SU-DHL-6 (cell line): ENCODE data around the gene ANXA10.
A peak's percentile ranks its signal among the peaks of the same experiment; 100 is the strongest.

ENCODE experiments used
- H2AFZ ChIP-seq: fragments of 200-600 bp; sonication (generic); 2 replicates; pipeline ENCODE4 v1.6.1; 2014; ENCODE audit warnings: low read depth, mild to moderate bottlenecking, moderate library complexity, mixed read lengths, antibody characterized with exemption, low read length; ENCODE audit not compliant: severe bottlenecking
- H3F3A ChIP-seq: fragments of 200-600 bp; shearing (Covaris generic); 2 replicates; pipeline ENCODE4 v1.6.0; 2016; ENCODE audit warnings: antibody characterized with exemption, mild to moderate bottlenecking; ENCODE audit not compliant: insufficient read depth
- H3K27ac ChIP-seq: fragments of 200-600 bp; sonication (generic); 2 replicates; pipeline ENCODE4 v1.5.1; 2016; ENCODE audit warnings: low read depth, mild to moderate bottlenecking, low read length, moderate library complexity, mixed read lengths
- H3K27me3 ChIP-seq: fragments of 200-600 bp; sonication (generic), shearing (Covaris generic); 2 replicates; pipeline ENCODE4 v1.6.0; 2014; ENCODE audit warnings: mild to moderate bottlenecking, low read length
- H3K36me3 ChIP-seq: fragments of 200-600 bp; sonication (generic); 2 replicates; pipeline ENCODE4 v1.6.1; 2014; ENCODE audit warnings: mild to moderate bottlenecking, low read length, mixed read lengths
- H3K4me2 ChIP-seq: fragments of 300-600, 200-600 bp; shearing (Covaris generic), sonication (generic); 2 replicates; pipeline ENCODE4 v1.6.0; 2014; ENCODE audit warnings: low read length, low read depth, mild to moderate bottlenecking; ENCODE audit not compliant: poor library complexity, severe bottlenecking
- H3K4me3 ChIP-seq: fragments of 200-600 bp; sonication (generic); 2 replicates; pipeline ENCODE4 v1.5.1; 2014; ENCODE audit warnings: antibody characterized with exemption, low read length, mild to moderate bottlenecking, mixed read lengths; ENCODE audit not compliant: insufficient read depth, poor library complexity, severe bottlenecking
- H3K79me2 ChIP-seq: fragments of 200-600 bp; sonication (generic); 2 replicates; pipeline ENCODE4 v1.6.1; 2014; ENCODE audit warnings: mild to moderate bottlenecking, low read length, moderate library complexity; ENCODE audit not compliant: insufficient read depth
- H3K9ac ChIP-seq: fragments of 200-600 bp; sonication (generic); 2 replicates; pipeline ENCODE4 v1.7.0; 2014; ENCODE audit warnings: mild to moderate bottlenecking, low read length
- H3K9me2 ChIP-seq: fragments of 200-600 bp; sonication (generic); replicated peaks from 2 replicates; pipeline ENCODE4 v1.6.1; 2014; ENCODE audit warnings: low read length; ENCODE audit not compliant: insufficient read depth
- H3K9me3 ChIP-seq: fragments of 200-600 bp; sonication (generic); 2 replicates; pipeline ENCODE4 v1.6.1; 2014; ENCODE audit warnings: low read length, mixed read lengths; ENCODE audit not compliant: insufficient read depth
- H4K20me1 ChIP-seq: fragments of 200-600 bp; sonication (generic); 2 replicates; pipeline ENCODE4 v1.6.1; 2014; ENCODE audit warnings: low read depth, mild to moderate bottlenecking, antibody characterized with exemption, low read length, moderate library complexity, mixed read lengths
- CTCF ChIP-seq: fragments of 200-600 bp; sonication (generic); IDR thresholded peaks from one replicate; pipeline ENCODE4 v1.5.1; 2017; ENCODE audit warnings: antibody characterized with exemption, mild to moderate bottlenecking, low read length, moderate library complexity; ENCODE audit not compliant: insufficient read depth, poor library complexity, severe bottlenecking
- EZH2phosphoT487 ChIP-seq: fragments of 200-600 bp; sonication (generic), shearing (Covaris generic); conservative IDR thresholded peaks from 2 replicates; pipeline ENCODE4 v1.6.1; 2018; ENCODE audit warnings: mild to moderate bottlenecking, antibody characterized with exemption, low read length, moderate library complexity, mixed read lengths

Gene ANXA10

GRCh38 chr4:168177546-168178149, 85.3 kb downstream of the ANXA10 start:
- Histone ChIP-seq H3K9me2 (no peaks in the 10 kb centered on the region), H2AFZ (no peak overlapping the region), H4K20me1 (no peaks in the 10 kb centered on the region), H3K4me2 (no peak overlapping the region), H3K79me2 (no peaks in the 10 kb centered on the region), H3K36me3 (no peaks in the 10 kb centered on the region), H3K27me3 (no peaks in the 10 kb centered on the region), H3K9me3 (no peaks in the 10 kb centered on the region), H3K4me3 (no peak overlapping the region), H3F3A (no peaks in the 10 kb centered on the region), H3K27ac (no peak overlapping the region), H3K9ac (no peak overlapping the region)
- TF ChIP-seq CTCF (no peak), EZH2phosphoT487 (no peak)

- Histone ChIP-seq H3K36me3 (no peaks in the 10 kb centered on the region), H3K4me2 (no peak overlapping the region), H2AFZ (no peak overlapping the region), H3K79me2 (no peaks in the 10 kb centered on the region), H3K9me3 (no peaks in the 10 kb centered on the region), H3K4me3 (no peak overlapping the region), H3K27me3 (no peaks in the 10 kb centered on the region), H3F3A (no peaks in the 10 kb centered on the region), H3K9ac (no peak overlapping the region), H3K27ac (no peak overlapping the region), H4K20me1 (no peaks in the 10 kb centered on the region), H3K9me2 (no peaks in the 10 kb centered on the region)
- TF ChIP-seq CTCF (peak; percentile 31), EZH2phosphoT487 (no peak)
These were observed 91.6 kb downstream of the ANXA10 start for GRCh38 chr4:168183717-168184571.

GRCh38 chr4:168188754-168189153, 96.4 kb downstream of the ANXA10 start:
- no peaks in the 10 kb centered on the region for H3K79me2 ChIP-seq
- H3K4me3 ChIP-seq = no peak overlapping the region
- H3K9ac ChIP-seq = no peak overlapping the region
- H3K9me2 ChIP-seq = no peaks in the 10 kb centered on the region
- no peaks in the 10 kb centered on the region for H4K20me1 ChIP-seq
- no peaks in the 10 kb centered on the region for H3K36me3 ChIP-seq
- no peaks in the 10 kb centered on the region for H3F3A ChIP-seq
- no peaks in the 10 kb centered on the region for H3K9me3 ChIP-seq
- H3K4me2 ChIP-seq = no peak overlapping the region
- H3K27ac ChIP-seq = no peak overlapping the region
- H3K27me3 ChIP-seq = no peaks in the 10 kb centered on the region
- H2AFZ ChIP-seq = no peak overlapping the region
- TF ChIP-seq CTCF (no peak), EZH2phosphoT487 (no peak)
